Parathyroid adenoma (tissue), 2 donors: ENCODE measurements around the gene SAAL1.

Experiments
- H2AFZ ChIP-seq: fragments of 300-600 bp; sonication (generic); one replicate; pipeline ENCODE4 v1.7.0; 2017; ENCODE audit warnings: antibody characterized with exemption, mild to moderate bottlenecking
- H3K27ac ChIP-seq: fragments of 300-600 bp; sonication (generic); one replicate; pipeline ENCODE4 v1.7.0; 2017
- H3K27me3 ChIP-seq: fragments of 300-600 bp; sonication (generic); one replicate; pipeline ENCODE4 v1.7.0; 2017; ENCODE audit warnings: low read length; ENCODE audit not compliant: control insufficient read depth, insufficient read depth
- H3K36me3 ChIP-seq: fragments of 300-600 bp; sonication (generic); one replicate; pipeline ENCODE4 v1.7.0; 2017; ENCODE audit warnings: low read length; ENCODE audit not compliant: control insufficient read depth, insufficient read depth
- H3K4me1 ChIP-seq: fragments of 300-600 bp; sonication (generic); one replicate; pipeline ENCODE4 v1.7.0; 2017; ENCODE audit warnings: control low read depth
- H3K4me2 ChIP-seq: fragments of 300-600 bp; sonication (generic); one replicate; pipeline ENCODE4 v1.7.0; 2017; ENCODE audit warnings: low read length
- H3K4me3 ChIP-seq: fragments of 300-600 bp; sonication (generic); one replicate; pipeline ENCODE4 v1.7.0; 2017; ENCODE audit warnings: low read depth, low read length
- H3K79me2 ChIP-seq: fragments of 300-600 bp; sonication (generic); one replicate; pipeline ENCODE4 v1.7.0; 2017; ENCODE audit warnings: control low read depth
- H3K9ac ChIP-seq: fragments of 300-600 bp; sonication (generic); one replicate; pipeline ENCODE4 v1.7.0; 2017; ENCODE audit warnings: mild to moderate bottlenecking
- H3K9me3 ChIP-seq: fragments of 300-600 bp; sonication (generic); one replicate; pipeline ENCODE4 v1.7.0; 2017; ENCODE audit warnings: low read length; ENCODE audit not compliant: control insufficient read depth
- CTCF ChIP-seq: fragments of 300-600 bp; sonication (generic); IDR thresholded peaks from one replicate; pipeline ENCODE4 v1.7.0; 2017; ENCODE audit warnings: antibody characterized with exemption, mild to moderate bottlenecking
- donor health status: primary hyperparathyroidism.

SAAL1 gene

GRCh38 chr11:18115360-18116127, 9.7 kb upstream of the SAAL1 start:
- H3K9me3 ChIP-seq, result no peaks in the 10 kb centered on the region
- H3K27ac ChIP-seq, result no peak overlapping the region
- no peak overlapping the region for H2AFZ ChIP-seq
- peak; percentile 60 for TF ChIP-seq CTCF
- no peaks in the 10 kb centered on the region for H3K36me3 ChIP-seq
- H3K9ac ChIP-seq, result no peak overlapping the region
- no peaks in the 10 kb centered on the region for H3K4me1 ChIP-seq
- no peak overlapping the region for H3K4me2 ChIP-seq
- no peaks in the 10 kb centered on the region for H3K27me3 ChIP-seq
- no peak overlapping the region for H3K4me3 ChIP-seq
- no peaks in the 10 kb centered on the region for H3K79me2 ChIP-seq

- H3K27ac ChIP-seq, result no peak overlapping the region
- H3K9ac ChIP-seq, result no peak overlapping the region
- H3K27me3 ChIP-seq, result no peaks in the 10 kb centered on the region
- H3K9me3 ChIP-seq, result no peaks in the 10 kb centered on the region
- no peak for TF ChIP-seq CTCF
- H3K4me3 ChIP-seq, result no peak overlapping the region
- H3K4me1 ChIP-seq, result no peaks in the 10 kb centered on the region
- H2AFZ ChIP-seq, result no peak overlapping the region
- H3K4me2 ChIP-seq, result no peak overlapping the region
- no peaks in the 10 kb centered on the region for H3K79me2 ChIP-seq
- H3K36me3 ChIP-seq, result no peaks in the 10 kb centered on the region
Measured at GRCh38 chr11:18111005-18111404, 5.1 kb upstream of the SAAL1 start.

GRCh38 chr11:18108254-18108653, 2.4 kb upstream of the SAAL1 start:
- Histone ChIP-seq H3K4me3 (no peak overlapping the region), H2AFZ (no peak overlapping the region), H3K9me3 (no peaks in the 10 kb centered on the region), H3K79me2 (no peaks in the 10 kb centered on the region), H3K4me1 (no peaks in the 10 kb centered on the region), H3K4me2 (no peak overlapping the region), H3K27me3 (no peaks in the 10 kb centered on the region), H3K9ac (no peak overlapping the region), H3K36me3 (no peaks in the 10 kb centered on the region), H3K27ac (no peak overlapping the region)
- TF ChIP-seq CTCF, result no peak

- no peak overlapping the region for H3K9ac ChIP-seq
Measured at GRCh38 chr11:18106688-18107087, 806 bp upstream of the SAAL1 start.

More at GRCh38 chr11:18106688-18107087, 806 bp upstream of the SAAL1 start:
- Histone ChIP-seq H3K4me3 (no peak overlapping the region), H3K27ac (no peak overlapping the region), H2AFZ (peak overlapping the region; percentile 84), H3K4me1 (no peaks in the 10 kb centered on the region), H3K79me2 (no peaks in the 10 kb centered on the region), H3K27me3 (no peaks in the 10 kb centered on the region), H3K9me3 (no peaks in the 10 kb centered on the region), H3K4me2 (no peak overlapping the region), H3K36me3 (no peaks in the 10 kb centered on the region)
- no peak for TF ChIP-seq CTCF
